CD4-positive, alpha-beta T cell treated with Interleukin-17A for 4 hours (primary cell): ENCODE data around the gene ABRAXAS1.
"Not testable (repeated sequence)": the region's sequence is repeated elsewhere in the genome, so short reads cannot be mapped to it uniquely, and the experiment has no call there.

Experiments
- DNase-seq: peaks from one replicate; pipeline ENCODE4 v3.0.0-alpha.2; 2020; ENCODE audit warnings: mixed read lengths

ABRAXAS1 gene

DNA sequence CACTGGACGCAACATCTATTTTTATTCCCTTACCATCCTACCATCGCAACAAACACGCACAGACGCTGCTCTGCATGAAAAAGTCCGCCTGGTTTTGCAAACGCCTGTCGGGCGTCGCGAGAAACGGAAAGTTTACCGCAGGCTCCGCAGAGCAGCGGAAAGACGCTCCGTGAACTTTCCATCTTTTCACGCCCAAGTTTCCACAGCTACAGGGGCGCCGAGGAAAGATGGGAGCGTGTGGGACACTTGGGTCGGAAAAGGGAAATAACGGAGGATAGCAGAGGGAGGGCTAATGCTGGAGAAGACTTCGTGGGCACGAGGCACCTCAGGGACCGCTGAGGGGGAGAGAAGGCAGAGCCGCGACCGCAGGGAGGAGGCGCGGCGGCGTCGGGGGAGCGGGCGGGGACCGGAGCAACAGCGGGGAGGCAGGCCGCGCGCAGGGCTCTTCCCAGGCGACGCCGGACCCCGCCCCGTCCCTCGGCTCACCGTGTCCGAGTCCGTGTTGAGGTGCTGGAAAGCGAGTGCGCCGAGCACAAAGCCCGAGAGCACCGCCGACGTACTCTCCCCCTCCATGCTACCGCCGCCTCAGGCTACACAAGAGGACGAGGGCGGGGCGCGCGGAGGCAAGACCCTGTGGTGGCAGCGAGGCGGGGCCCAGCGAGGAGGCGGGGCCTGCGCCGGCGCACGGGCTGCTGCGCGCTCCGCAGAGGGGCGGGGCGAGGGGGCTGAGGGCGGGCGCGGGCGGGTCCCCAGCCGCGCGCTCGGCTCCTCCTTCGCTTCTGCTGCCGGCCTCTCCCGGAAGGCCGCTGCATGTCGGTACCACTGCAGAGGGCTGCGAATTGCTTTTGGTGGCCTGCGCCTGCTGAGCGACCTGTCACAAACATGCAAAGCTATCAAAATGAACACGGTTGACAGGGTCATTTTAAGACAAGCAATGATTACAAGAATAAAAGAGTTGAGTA, at the start of gene ABRAXAS1:
Gene ABRAXAS1 (minus strand): TSS at position 601 of the 962 bp plus-strand sequence. CDS start 28 bp downstream, at position 573.
- DNase-seq: peak; percentile 96

DNA sequence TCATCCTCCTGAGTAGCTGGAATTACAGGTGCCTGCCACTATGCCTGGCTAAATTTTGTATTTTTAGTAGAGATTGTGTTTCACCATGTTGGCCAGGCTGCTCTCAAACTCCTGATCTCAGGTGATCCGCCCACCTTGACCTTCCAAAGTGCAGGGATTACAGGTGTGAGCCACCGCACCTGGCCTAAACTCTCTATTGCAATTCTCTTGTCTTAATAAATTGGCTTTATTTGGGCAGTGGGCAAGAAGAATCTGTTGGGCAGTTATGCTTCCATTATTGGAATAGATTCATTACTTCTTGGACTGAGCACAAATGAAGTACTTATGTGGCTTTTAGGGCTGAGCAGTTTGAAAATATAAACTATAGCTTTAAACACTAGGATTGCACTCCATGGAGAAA, 42.8 kb upstream of the ABRAXAS1 start:
- DNase-seq: no peak

DNA sequence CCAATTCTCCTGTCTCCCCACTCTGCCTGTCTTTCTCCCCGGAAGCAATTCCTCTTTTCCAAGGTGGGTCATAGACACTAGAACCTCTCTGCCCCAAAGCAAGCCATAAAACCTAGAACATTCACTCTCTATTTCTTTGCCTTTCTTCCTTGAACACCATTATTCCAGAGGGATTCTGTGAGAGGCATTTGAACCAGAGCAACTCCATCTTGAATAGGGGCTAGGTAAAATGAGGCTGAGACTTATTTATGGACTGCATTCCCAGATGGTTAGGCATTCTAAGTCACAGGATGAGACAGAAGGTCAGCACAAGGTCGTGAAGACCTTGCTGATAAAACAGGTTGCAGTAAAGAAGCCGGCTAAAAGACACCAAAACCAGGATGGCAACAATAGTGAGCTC, 37.3 kb upstream of the ABRAXAS1 start:
- no peak for DNase-seq

DNA sequence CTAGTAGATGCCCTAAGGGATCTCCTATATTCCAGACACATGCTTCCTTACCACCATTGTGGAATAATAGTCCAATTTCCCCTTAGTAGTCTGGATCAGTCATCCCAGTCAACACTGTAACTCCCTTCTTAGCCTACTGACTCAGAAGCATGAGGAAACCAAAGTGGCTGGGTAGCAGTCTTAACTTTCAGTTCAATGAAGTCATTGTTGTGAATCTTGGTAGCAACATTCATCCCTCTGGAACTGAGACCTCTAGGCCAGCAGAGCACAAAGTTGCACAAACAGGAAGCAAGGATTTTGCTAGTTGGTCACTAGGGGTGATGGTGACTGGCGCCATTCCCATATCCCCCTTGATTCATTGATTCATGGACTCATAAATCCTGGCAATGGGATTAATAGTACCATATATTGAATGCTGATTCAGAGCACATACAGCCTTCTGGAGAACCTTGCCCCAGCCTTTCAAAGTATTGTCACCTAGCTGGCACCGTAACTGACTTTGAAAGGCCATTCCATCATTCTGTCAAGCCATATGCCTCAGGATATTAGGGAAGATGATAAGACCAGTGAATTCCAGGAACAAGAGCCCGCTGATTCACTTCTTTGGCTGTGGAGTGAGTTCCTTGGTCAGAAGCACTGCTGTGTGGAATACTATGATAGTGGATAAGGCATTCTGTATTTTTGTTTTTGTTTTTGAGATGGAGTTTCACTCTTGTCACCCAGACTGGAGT, 31.3 kb upstream of the ABRAXAS1 start:
- no peak for DNase-seq

DNA sequence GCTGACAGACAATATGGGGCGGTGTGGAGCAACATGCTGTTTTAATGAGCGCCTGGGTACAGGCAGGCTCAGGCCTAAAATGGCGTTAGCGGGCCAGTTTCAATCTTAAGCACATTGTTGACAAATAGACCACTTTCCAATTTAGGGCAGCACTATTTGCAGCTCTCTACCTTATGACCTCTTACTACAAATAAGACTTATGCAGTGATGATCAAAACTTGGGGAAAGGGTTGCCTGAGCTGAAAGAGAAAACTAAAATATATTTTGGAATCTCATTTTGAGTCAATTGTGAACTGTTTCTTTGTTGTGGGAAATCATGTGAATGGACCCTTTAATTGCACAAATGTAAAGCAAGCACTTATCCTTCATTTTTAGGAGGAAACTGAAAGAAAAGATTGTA, 25.5 kb upstream of the ABRAXAS1 start:
- DNase-seq: no peak

DNA sequence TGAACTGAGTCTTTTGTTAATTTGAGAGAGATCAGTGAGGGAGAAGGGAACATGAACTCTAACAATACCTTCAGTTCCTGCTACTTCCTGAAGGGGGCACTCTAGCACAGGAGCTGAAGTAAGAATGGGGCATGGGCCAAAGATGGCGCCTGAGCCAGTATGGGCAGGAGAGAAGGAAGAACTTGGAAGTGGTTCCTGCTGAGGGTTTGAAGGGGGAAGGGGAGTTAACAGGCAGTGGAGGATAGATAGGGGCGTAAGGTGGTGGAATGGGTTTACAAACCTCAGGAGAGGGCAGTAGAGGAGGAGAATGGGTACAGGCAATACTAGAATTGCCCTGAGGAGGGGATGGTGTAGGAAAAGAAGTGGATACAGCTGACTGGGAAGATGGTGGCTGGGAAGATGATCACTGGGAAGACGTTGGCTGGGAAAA, 24.3 kb upstream of the ABRAXAS1 start:
- peak; percentile 49 for DNase-seq

DNA sequence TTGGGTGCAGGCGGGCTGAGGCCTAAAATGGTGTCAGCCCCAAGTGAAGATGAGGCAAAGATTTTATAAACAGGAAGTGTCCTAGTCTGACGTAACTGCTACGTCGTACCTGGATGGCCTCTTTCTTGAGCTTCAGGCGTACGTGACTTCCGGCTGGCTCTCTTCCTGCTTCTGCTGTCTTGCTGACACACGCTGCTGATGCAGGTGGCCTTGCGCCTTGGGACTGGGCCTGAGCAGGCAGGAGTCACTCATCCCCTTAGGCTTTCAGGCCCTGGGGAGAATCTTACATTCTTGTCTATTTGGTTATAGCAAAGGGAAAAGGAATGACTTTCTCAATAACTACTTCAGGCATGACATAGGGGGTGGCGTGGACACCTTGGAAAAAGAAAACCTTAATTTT, 20.1 kb upstream of the ABRAXAS1 start:
- no peak for DNase-seq

DNA sequence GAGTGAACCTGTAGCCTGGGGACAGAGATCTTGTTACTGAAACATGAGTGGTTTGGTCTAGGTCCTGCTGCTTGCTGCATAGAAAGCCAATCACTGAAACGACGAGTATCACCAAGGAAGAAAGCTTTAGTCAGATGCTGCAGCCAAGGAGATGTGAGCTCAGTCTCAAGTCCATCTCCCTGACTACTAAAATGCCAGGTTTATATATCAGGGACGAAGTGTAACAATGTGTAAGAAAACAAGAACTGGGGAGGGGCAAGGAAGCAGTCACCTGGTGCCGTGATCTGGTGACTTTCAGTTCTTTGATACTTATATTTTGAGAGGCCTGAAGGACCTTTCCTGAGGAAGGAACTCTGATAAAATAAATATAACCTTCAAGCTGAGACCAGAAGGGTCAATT, 19.6 kb upstream of the ABRAXAS1 start:
- DNase-seq: no peak

DNA sequence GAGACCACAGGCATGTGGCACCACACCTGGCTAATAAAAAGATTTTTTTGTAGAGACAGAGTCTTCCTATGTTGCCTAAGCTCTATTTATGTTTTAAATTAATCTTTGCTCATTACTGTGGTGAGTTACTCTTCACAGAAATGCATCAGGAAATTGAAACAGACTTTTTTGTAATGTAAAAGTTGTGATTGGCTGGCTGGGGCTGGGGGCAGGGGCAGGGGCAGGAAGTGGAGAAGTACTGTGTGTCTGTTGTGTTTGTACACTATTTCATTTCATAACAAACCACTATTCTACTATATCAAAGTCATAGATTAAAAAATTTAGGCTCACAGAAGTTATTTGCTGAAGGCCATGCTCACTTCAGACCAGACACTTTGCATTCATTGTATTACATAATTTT, 19.1 kb upstream of the ABRAXAS1 start:
- DNase-seq: peak; percentile 50

DNA sequence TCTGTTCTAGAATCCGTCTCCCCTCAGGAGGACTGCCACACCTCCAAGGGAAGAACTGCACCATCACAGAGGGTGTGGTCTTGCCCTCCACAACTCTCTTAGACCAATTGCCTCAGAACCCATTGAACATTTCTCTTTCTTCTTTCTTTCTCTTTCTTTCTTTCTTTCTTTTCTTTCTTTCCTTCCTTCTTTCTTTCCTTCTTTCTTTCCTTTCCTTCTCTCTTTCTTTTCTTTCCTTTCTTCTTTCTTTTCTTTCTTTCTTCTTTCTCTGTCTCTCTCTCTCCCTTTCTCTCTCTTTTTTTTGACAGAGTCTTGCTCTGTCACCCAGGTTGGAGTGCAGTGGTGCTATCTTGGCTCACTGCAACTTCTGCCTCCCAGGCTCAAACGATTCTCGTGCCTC, 16.8 kb upstream of the ABRAXAS1 start:
- not testable (repeated sequence) for DNase-seq

DNA sequence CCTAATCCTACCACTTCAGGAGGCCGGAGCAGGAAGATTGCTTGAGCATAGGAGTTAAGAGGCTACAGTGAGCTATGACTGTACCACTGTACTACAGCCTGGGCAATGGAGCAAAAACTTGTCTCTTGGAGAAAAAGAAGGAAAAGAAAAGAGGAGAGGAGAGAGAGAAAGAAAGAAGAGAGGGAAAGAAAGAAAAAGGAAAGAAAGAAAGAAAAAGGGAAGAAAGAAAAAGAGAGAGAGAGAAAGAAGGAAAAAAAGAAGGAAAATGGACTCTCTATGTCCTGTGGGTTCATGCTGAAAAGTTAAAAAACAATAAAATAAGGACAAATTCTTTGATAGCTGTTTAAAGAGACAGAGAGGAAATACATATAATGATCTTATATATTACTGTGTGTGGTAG, 13.3 kb upstream of the ABRAXAS1 start:
- no peak for DNase-seq

DNA sequence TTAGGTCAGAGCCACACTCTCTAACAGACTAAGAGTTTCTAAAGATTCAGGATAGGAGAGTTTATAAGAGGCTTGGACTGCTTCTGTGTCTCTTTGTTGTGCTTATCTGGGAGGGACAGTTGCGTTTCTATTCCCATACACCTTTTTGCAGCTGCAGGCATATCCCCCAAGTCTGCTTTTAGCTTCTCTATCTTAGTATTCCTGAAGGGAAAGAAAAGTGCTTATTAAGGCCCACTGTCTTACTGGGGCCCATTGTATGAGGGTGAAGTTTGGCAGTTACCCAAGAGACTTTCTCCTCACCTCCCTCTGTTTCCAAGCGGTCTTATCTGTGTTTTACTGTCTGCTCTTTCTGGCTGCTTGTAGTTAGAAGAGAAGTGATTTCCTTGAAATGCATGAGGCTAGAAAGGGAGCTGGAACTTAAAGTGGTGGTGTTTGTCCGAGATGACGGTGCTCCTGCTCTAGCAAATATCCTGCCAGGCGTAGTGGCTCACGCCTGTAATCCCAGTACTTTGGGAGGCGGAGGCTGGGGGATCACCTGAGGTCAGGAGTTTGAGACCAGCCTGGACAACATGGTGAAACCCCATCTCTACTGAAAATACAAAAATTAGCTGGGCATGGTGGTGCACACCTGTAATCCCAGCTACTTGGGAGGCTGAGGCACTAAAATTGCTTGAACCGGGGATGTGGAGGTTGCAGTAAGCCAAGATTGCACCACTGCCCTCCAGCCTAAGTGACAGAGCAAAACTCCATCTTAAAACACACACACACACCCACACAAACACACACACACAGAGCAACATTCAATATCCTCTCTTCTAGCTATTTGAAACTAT, 11.4 kb upstream of the ABRAXAS1 start:
- DNase-seq: not testable (repeated sequence)

DNA sequence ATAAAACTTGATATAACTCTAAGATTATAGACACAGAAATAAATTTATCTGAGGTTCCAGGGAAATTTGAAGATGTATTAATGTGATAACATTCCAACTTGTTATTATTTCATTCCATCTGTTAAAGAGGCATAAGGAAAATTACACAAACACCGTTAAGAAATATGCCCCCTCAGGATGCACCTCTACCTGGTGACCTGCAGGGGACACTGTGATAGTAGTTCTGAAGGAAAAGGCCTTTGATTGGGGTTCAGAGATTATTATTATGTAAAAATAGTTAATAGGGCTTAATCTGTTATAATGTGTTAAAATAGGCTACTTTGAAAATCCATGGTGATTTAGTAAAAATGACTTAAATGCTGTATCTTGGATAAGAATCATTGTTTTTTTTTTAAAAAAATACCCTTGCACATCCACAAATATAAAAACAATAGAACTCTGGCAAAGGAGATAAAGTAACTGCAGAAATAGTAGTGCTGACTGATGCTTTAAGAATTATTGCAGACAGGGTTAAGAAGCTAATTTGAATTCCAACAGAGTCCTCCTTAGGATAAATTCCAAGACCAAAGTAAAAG, 6.1 kb upstream of the ABRAXAS1 start:
- peak; percentile 39 for DNase-seq

DNA sequence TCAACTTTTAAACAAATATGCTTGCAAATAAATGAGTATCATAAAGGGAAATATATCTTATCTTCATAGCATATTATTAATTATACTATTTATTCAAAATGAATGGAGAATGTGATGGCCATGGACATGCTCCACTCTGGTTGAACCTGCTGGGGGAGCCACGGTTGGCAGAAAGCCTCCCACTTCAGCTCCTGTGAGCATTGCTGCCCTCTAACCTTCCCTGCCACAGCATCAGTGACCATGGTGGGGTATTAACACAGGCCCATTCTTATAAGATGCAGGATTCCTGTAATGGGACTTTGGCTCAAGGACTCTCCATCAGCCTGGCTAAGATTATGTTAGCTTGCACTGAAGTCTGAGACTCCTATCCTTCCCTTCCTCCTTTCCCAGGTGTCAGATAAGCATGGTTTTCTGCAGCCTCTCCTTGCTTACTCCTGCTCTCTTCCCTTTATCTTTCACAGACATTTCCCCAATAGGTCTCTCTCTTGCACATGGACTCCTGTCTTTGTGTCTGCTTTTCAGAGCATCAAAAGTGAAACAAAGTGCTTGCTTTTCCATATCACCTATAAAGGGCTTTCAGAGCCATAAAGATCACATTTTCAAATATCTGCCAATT, 4.9 kb upstream of the ABRAXAS1 start:
- no peak for DNase-seq

DNA sequence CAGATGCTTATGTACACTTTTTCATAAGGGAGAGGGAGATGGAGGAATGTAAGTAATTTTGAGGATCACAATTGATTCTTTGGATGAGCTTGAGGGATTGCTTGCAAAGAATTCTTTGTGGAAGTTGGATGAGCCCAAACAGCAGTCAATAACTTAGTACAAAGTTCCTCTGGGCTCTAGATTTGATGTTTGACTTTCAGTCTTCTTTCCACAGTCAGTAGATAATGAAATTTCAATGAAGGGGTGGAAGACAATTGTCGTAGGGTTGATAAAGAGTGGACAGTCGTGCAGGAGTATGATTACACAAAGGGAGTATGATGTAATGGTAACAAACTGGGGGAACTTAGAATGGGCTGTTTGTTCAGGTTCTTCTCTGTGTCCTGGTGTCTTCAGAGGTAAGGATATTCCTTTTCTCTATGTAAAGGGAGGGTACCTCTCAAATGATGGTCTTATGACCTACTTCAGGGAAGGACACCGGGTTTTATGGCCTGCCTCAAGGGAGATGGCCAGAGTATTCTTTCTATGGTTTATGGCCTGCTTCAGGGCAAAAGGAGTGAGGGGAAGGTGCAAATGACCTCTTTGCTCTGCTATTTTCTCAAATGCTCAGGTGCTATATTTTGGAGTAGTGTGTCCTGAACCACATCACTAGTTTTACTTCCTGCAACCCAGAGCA, 1.7 kb upstream of the ABRAXAS1 start:
- DNase-seq: no peak

DNA sequence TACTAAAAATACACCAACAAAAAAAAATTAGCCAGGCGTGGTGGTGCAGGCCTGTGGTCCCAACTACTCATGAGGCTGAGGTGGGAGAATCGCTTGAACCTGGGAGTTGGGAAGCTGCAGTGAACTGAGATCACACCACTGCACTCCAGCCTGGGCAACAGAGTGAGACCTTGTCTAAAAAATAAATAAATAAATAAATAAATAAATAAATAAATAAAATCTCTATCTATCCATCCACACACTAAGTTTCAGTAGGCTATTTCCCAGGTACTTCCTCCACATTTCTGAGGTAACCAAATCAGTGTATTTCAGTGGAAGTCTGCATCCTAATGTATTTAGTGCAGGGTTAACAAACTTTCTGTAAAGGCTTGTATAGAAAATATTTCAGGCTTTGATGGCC, 10.9 kb downstream of the ABRAXAS1 start:
- no peak for DNase-seq

DNA sequence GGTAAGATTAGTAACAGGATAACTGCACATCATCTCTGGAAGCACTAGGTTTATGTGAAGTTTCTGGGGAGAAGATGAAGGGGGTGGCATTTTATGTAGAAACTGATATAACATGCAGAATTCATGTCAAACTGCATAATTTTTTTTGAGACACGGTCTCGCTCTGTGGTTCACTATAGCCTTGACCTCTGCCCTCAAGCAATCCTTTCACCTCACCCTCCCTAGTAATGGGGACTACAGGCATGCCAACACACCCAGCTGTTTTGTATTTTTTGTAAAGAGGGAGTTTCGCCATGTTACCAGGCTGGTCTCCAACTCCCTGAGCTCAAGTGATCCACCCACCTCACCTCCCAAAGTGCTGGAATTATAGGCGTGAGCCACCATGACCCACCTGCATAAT, 11.5 kb downstream of the ABRAXAS1 start:
- DNase-seq: no peak

DNA sequence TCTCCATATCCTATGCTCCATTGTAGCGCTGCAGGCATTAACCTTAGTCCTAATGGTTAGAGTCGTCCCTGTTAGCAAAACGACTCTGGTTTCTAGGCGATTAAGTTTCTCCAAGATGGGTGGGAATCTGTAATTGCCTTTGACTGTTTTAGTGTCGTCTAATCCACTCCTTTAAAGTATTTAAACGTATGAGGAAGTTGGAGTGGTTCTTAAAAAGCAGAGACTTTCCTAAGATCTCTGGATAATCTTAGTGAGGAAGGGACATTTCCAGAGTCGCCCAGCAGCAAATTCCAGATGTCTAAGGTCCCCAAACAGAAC, 28.8 kb downstream of the ABRAXAS1 start:
- no peak for DNase-seq

DNA sequence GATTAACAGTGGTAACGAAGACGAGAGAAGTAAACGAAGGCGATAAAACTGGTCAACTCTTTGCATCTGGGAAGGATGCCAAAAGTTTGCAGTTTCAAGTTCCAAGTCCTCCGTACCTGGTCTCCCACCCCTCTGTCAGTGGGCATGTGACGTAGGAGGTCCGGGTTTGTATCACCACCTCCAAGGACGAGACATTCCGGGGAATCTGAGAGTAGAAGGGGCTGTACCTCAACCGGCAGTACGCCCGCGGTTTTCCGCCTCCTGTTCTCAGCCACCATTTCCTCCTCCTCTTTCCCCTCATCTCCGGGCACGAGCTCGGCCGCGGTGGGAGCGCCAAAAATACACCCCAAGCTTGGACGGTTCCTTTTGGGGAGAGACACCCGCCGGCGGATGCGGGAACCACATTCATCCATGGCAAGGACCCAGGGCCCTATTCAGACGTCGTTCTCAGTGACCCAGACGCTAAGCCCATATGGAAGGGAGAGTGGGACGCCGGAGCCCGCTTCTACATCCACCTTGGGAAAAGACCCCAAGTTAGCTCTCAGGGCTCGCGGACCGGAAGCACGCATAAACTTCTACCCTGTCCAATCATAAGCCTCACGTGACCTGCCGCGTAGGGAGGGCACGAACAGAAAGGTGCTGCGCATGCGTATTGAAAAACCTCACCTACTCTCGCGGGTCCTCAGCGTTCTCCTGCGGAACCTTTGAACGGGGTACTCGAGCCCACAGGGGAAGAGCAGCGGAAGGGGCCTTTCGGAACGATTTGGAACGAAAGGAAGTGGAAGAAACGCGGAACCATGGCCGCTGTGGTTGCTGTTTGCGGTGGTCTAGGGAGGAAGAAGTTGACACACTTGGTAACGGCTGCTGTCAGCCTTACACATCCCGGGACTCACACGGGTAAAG, 29.4 kb downstream of the ABRAXAS1 start, which contains the start of the genes HELQ and MRPS18C:
Gene HELQ (minus strand): TSS at position 543 of the 903 bp plus-strand sequence. CDS start 130 bp downstream, at position 413.
Gene MRPS18C (plus strand): TSS at position 778 of the 903 bp plus-strand sequence. CDS start 20 bp downstream, at position 798.
- peak; percentile 94 for DNase-seq

DNA sequence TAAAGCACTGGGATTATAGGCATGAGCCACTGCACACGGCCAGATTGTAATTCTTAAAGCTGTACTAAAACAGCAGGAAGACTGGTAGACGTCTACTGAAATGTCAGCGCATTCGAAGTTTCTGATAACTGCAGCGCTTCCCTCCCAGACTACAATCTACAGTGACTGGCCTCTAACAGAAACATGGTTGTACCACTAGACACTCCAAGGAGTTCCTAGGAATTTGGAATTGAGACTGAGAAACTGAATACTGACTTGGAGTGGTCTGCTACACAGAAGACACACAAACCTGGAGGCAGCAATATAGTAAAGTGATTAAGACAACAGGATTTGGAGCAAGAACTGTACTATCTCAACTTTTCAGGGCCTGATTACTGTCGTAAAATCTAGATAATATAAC, 30.2 kb downstream of the ABRAXAS1 start:
- peak; percentile 8 for DNase-seq
